HG03571 (cell line): ENCODE results near the gene TADA2B.
"Not testable (repeated sequence)": the region's sequence is repeated elsewhere in the genome, so short reads cannot be mapped to it uniquely, and the experiment has no call there.

Experiments used
- ATAC-seq: cut with Tn5 transposase; IDR thresholded peaks from one replicate; pipeline ENCODE4 v1.9.1; 2021; ENCODE audit not compliant: unreplicated experiment

TADA2B gene

GRCh38 chr4:7076696-7077082 is 33.5 kb downstream of the TADA2B start:
- no peak for ATAC-seq

GRCh38 chr4:7077371-7077770 is 34.2 kb downstream of the TADA2B start:
- ATAC-seq: no peak

GRCh38 chr4:7078025-7078424 is 34.9 kb downstream of the TADA2B start:
- ATAC-seq: no peak

GRCh38 chr4:7079483-7079882 is 36.3 kb downstream of the TADA2B start:
- not testable (repeated sequence) for ATAC-seq

- not testable (repeated sequence) for ATAC-seq
These were observed 36.7 kb downstream of the TADA2B start for GRCh38 chr4:7079909-7080308.

- no peak for ATAC-seq
These were observed 40.7 kb downstream of the TADA2B start for GRCh38 chr4:7083597-7084563.

- not testable (repeated sequence) for ATAC-seq
These were observed 41.4 kb downstream of the TADA2B start for GRCh38 chr4:7084564-7084961.

- no peak for ATAC-seq
These were observed 43.2 kb downstream of the TADA2B start for GRCh38 chr4:7086384-7086783.

GRCh38 chr4:7087036-7087435 is 43.9 kb downstream of the TADA2B start:
- ATAC-seq: no peak

- ATAC-seq: no peak
These were observed 46.2 kb downstream of the TADA2B start for GRCh38 chr4:7089213-7089986.

GRCh38 chr4:7092026-7092425 is 48.9 kb downstream of the TADA2B start:
- no peak for ATAC-seq

- ATAC-seq: no peak
These were observed 51.7 kb downstream of the TADA2B start for GRCh38 chr4:7094916-7095315.

- no peak for ATAC-seq
These were observed 52.5 kb downstream of the TADA2B start for GRCh38 chr4:7095611-7096155.

- ATAC-seq: no peak
These were observed 53.1 kb downstream of the TADA2B start for GRCh38 chr4:7096236-7096635.

GRCh38 chr4:7101692-7102515 is 58.7 kb downstream of the TADA2B start:
- peak; percentile 71 for ATAC-seq

GRCh38 chr4:7102516-7102909 is 59.3 kb downstream of the TADA2B start:
- ATAC-seq: not testable (repeated sequence)

- peak; percentile 75 for ATAC-seq
These were observed 59.9 kb downstream of the TADA2B start for GRCh38 chr4:7103031-7103606.

- ATAC-seq: no peak
These were observed 60.6 kb downstream of the TADA2B start for GRCh38 chr4:7103607-7104365.

- no peak for ATAC-seq
These were observed 61.3 kb downstream of the TADA2B start for GRCh38 chr4:7104366-7105031.
